ENCODE measurements around the gene LYPD6B.
"Not testable (repeated sequence)": the region's sequence is repeated elsewhere in the genome, so short reads cannot be mapped to it uniquely, and the experiment has no call there.

The LYPD6B gene

DNA sequence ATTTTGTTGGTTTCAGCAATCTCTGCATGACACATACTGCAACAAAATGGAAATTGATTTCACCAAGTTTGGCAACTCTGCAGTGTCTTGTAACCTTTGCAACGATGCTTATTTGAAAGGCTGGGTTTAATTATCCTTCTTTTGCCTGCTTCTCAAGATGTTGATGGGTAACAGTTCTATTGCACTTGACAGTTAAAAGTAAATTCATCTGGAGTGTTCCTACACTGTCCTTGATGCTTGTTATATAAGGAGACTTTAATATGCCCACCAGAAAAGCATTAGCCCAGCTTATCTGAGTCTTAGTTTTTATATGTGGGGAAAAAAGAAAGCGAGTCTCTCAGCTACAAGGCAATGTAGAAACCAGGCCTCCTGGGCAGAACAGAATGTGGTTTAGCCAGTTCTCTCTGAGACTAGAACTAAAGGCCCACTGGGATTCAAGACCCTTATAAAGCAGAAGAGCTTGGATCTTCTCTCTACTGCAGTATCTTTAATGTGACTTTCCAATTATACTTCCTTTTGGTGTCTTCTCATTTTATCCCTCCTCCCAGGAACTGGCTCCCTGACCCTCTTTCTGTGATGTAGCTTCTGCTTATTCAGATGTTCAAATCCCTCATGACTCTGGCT lies 185.1 kb downstream of the LYPD6B start:
- no peaks in the 10 kb centered on the region for H3K9me3 ChIP-seq (ENCODE audit: low read depth, low read length)

DNA sequence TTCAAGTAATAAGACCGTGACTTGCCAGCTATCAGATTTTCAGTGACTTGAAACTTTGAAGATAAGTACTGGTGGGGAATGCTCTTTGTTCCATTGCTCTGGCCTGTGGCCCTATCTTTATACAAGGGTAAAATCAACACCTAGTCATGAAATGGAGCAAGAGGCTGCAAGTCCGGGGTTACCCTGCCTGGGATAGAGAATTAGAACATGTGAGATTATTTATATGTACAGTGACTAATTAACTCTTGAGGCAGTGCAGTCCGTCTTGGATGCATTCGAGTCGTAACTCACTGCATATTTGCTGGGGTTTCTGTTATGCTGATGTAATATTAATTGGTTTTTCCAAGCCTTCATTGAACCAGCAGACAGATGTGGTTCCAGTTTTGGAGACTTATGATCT lies 186.0 kb downstream of the LYPD6B start:
- no peak for DNase-seq (ENCODE audit: low read depth, low spot score)
- no peaks in the 10 kb centered on the region for H3K9me3 ChIP-seq (ENCODE audit: low read depth, low read length)
- no peaks in the 10 kb centered on the region for H3K36me3 ChIP-seq (ENCODE audit: insufficient read depth, low read length)
- H3K27ac ChIP-seq = peak overlapping the region; percentile 71
- H3K9ac ChIP-seq (ENCODE audit: insufficient read length) = no peak overlapping the region
- TF ChIP-seq POLR2AphosphoS5 (IDR thresholded peaks at IDR 0.05; ENCODE audit: borderline replicate concordance, low read depth, low read length) (no peak), FOXP2 (optimal IDR thresholded peaks at IDR 0.05; ENCODE audit: control extremely low read depth, extremely low read length, insufficient read depth) (peak; percentile 28)
- H3K4me3 ChIP-seq = peak overlapping the region; percentile 60

More for the DNA sequence above, 185.1 kb downstream of the LYPD6B start:
- DNase-seq (ENCODE audit: low read depth, low spot score) = no peak
- Histone ChIP-seq H3K27ac (peak overlapping the region; percentile 49; the same call in 1 of the 2 replicates), H3K9ac (ENCODE audit: insufficient read length) (no peak overlapping the region), H3K36me3 (ENCODE audit: insufficient read depth, low read length) (no peaks in the 10 kb centered on the region), H3K4me3 (no peak overlapping the region)
- TF ChIP-seq POLR2AphosphoS5 (IDR thresholded peaks at IDR 0.05; ENCODE audit: borderline replicate concordance, low read depth, low read length) (no peak), EZH2 (IDR thresholded peaks at IDR 0.05) (no peak), FOXP2 (optimal IDR thresholded peaks at IDR 0.05; ENCODE audit: control extremely low read depth, extremely low read length, insufficient read depth) (no peak)

DNA sequence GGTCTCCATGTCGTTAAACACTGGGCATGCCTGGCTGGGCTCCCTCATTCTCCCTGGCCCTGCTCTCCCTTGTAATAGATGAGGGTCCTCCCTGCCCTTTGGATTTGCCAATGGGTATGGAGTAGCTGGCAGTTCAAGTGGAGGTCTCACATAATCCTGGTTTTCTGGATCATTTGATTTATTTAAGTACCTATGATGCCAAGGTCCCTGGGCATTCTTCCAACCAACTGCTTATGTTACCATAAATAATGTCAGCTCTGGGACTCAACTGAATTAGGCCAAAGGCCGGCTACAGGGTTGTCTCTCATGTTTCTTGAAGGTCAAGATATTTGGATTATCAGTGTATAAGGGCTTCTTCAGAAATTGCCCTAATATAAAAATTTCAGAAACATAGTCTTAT lies 186.9 kb downstream of the LYPD6B start:
- Histone ChIP-seq H3K4me3 (peak overlapping the region; percentile 60), H3K36me3 (ENCODE audit: insufficient read depth, low read length) (no peaks in the 10 kb centered on the region), H3K9ac (ENCODE audit: insufficient read length) (no peak overlapping the region), H3K9me3 (ENCODE audit: low read depth, low read length) (no peaks in the 10 kb centered on the region), H3K27ac (0 out of 2 replicates have a peak overlapping the region, but pooled peaks have one; percentile 71)
- DNase-seq (ENCODE audit: low read depth, low spot score) = no peak
- TF ChIP-seq EZH2 (IDR thresholded peaks at IDR 0.05) = no peak

DNA sequence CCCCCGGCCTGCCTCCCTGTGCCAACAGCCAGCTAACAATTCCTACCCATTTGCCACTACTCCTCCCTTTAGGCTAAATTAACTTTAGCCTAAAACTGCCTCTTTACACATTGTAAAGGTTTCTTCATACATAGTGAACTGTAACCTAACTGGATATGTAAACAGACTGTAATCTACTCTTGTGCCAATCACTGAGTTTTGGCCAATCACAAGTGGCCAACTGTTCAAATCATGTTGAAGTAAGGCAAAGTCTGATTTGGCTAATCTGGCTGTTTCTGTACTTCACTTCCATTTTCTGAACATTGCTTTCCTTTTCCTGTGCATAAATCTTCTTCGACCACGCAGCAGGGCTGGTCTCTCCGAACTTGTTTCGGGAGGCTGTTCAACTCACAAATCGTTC lies 188.3 kb downstream of the LYPD6B start:
- no peak for DNase-seq (ENCODE audit: low read depth, low spot score)

DNA sequence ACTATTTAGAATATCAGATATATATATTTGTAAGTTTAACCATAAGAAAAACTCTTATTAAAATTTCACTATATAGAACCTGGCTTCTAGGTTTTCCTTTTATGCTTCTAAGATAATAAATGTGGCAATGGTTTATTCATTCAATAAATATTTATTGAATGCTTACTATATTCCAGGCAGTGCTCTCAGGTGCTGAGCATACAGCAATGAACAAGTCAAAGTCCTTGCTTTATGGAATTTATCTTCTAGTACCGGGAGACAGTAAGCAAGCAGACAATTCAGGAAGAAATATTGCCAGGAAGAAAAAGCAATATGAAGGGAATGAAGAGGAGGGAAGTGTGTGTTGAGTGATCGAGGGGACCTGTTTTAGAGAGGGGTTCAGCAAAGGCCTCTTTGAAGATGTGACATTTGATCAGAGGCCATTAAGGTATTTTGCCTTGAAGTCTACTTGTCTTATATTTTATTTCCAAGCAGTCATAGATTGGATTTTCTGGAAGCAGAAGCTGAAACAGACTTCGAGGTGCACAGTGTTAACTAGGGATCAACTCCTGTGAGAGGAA lies 197.4 kb downstream of the LYPD6B start:
- no peak for DNase-seq (ENCODE audit: low read depth, low spot score)
- no peak overlapping the region for H3K4me3 ChIP-seq
- no peak for TF ChIP-seq POLR2AphosphoS5 (IDR thresholded peaks at IDR 0.05; ENCODE audit: borderline replicate concordance, low read depth, low read length)
- TF ChIP-seq EZH2 (IDR thresholded peaks at IDR 0.05) = no peak
- H3K9ac ChIP-seq (ENCODE audit: insufficient read length) = no peak overlapping the region
- H3K27ac ChIP-seq = no peak overlapping the region
- no peaks in the 10 kb centered on the region for H3K9me3 ChIP-seq (ENCODE audit: low read depth, low read length)
- H3K36me3 ChIP-seq (ENCODE audit: insufficient read depth, low read length) = no peaks in the 10 kb centered on the region

More for the DNA sequence above, 188.3 kb downstream of the LYPD6B start:
- no peak for TF ChIP-seq POLR2AphosphoS5 (IDR thresholded peaks at IDR 0.05; ENCODE audit: borderline replicate concordance, low read depth, low read length)
- no peak for TF ChIP-seq FOXP2 (optimal IDR thresholded peaks at IDR 0.05; ENCODE audit: control extremely low read depth, extremely low read length, insufficient read depth)
- no peak for TF ChIP-seq EZH2 (IDR thresholded peaks at IDR 0.05)
- Histone ChIP-seq H3K4me3 (no peak overlapping the region), H3K9ac (ENCODE audit: insufficient read length) (no peak overlapping the region), H3K27ac (no peak overlapping the region), H3K9me3 (ENCODE audit: low read depth, low read length) (no peaks in the 10 kb centered on the region), H3K36me3 (ENCODE audit: insufficient read depth, low read length) (no peaks in the 10 kb centered on the region)

DNA sequence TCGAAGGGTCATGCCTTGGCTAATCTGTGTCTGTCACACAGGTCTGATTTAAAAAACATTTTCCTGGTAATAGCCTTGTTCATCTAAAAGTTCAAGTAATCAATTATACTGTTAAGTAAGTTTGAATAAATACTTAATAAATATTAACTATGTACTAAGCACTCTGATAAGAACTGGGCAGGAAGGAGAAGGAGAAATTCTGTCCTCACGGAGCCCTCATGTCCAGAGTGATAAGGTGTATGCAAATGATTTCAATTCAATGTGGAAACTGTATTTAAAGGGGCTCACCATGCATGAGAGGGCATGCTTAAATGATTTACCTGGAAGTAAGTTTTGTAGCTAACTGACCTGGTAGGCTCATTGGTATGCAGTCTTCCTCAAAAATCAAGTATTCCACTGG lies 197.9 kb downstream of the LYPD6B start:
- no peak for TF ChIP-seq POLR2AphosphoS5 (IDR thresholded peaks at IDR 0.05; ENCODE audit: borderline replicate concordance, low read depth, low read length)
- TF ChIP-seq FOXP2 (optimal IDR thresholded peaks at IDR 0.05; ENCODE audit: control extremely low read depth, extremely low read length, insufficient read depth) = no peak
- no peak for TF ChIP-seq EZH2 (IDR thresholded peaks at IDR 0.05)
- no peak for DNase-seq (ENCODE audit: low read depth, low spot score)
- Histone ChIP-seq H3K27ac (no peak overlapping the region), H3K9me3 (ENCODE audit: low read depth, low read length) (no peaks in the 10 kb centered on the region), H3K9ac (ENCODE audit: insufficient read length) (no peak overlapping the region), H3K36me3 (ENCODE audit: insufficient read depth, low read length) (no peaks in the 10 kb centered on the region), H3K4me3 (no peak overlapping the region)

DNA sequence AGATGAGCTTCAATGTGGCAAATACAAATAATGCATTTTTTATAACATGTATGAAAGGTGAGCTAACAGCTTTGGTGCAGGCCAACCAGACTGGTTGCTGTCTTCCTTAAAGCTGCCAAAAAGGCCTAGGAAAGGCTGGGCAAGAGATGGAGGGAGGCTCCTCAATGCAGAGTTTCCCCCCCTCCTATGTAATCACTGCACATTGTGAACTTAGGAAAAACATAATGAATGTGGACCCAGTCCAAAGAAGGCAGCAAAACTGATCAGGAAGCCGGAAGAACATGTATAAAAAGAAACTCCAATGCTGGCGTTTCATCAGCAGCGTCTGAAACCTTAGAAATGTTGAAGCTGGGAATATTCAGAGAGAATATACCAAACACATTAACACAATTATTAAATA lies 207.7 kb downstream of the LYPD6B start:
- TF ChIP-seq EZH2 (IDR thresholded peaks at IDR 0.05) (no peak), POLR2AphosphoS5 (IDR thresholded peaks at IDR 0.05; ENCODE audit: borderline replicate concordance, low read depth, low read length) (no peak), FOXP2 (optimal IDR thresholded peaks at IDR 0.05; ENCODE audit: control extremely low read depth, extremely low read length, insufficient read depth) (no peak)
- Histone ChIP-seq H3K27ac (no peak overlapping the region), H3K9ac (ENCODE audit: insufficient read length) (no peak overlapping the region)

DNA sequence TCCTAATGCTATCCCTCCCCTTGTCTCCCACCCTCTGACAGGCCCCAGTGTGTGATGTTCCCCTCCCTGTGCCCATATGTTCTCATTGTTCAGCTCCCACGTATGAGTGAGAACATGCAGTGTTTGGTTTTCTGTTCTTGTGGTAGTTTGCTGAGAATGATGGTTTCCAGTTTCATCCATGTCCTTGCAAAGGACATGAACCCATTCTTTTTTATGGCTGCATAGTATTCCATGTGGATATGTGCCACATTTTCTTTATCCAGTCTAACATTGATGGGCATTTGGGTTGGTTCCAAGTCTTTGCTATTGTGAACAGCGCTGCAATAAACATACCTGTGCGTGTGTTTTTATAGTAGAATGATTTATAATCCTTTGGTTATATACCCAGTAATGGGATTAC lies 212.9 kb downstream of the LYPD6B start:
- not testable (repeated sequence) for H3K9me3 ChIP-seq (ENCODE audit: low read depth, low read length); H3K9ac ChIP-seq (ENCODE audit: insufficient read length); H3K4me3 ChIP-seq; DNase-seq (ENCODE audit: low read depth, low spot score); H3K27ac ChIP-seq; H3K36me3 ChIP-seq (ENCODE audit: insufficient read depth, low read length)

More for the DNA sequence above, 207.7 kb downstream of the LYPD6B start:
- Histone ChIP-seq H3K4me3 (no peak overlapping the region), H3K36me3 (ENCODE audit: insufficient read depth, low read length) (no peaks in the 10 kb centered on the region), H3K9me3 (ENCODE audit: low read depth, low read length) (no peaks in the 10 kb centered on the region)
- no peak for DNase-seq (ENCODE audit: low read depth, low spot score)

DNA sequence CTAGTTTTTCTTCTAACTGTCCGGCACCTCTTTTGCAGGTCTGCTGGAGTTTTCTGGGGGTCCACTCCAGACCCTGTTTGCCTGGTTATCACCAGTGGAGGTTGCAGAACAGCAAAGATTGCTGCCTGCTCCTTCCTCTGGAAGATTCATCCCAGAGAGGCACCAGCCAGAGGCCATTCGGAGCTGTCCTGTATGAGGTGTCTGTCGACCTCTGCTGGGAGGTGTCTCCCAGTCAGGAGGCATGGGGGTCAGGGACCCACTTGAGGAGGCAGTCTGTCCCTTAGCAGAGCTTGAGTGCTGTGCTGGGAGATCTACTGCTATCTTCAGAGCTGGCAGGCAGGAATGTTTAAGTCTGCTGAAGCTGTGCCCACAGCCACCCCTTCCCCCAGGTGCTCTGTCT lies 218.4 kb downstream of the LYPD6B start:
- not testable (repeated sequence) for DNase-seq (ENCODE audit: low read depth, low spot score)

More for the DNA sequence above, 218.4 kb downstream of the LYPD6B start:
- H3K36me3 ChIP-seq (ENCODE audit: insufficient read depth, low read length); H3K27ac ChIP-seq; H3K9me3 ChIP-seq (ENCODE audit: low read depth, low read length); H3K4me3 ChIP-seq; H3K9ac ChIP-seq (ENCODE audit: insufficient read length): not testable (repeated sequence)
